DMS53 (cell line): Measurements from ENCODE around the gene PLOD2.
A peak's percentile ranks its signal among the peaks of the same experiment; 100 is the strongest.

ENCODE experiments used
- DNase-seq: peaks from one replicate; lab custom pipeline; 2025; lab: John Stamatoyannopoulos, UW

The PLOD2 gene

GRCh38 chr3:146166415-146166821, 5.4 kb upstream of the PLOD2 start:
- DNase-seq: no peak

- no peak for DNase-seq
Measured at GRCh38 chr3:146165877-146166276, 4.9 kb upstream of the PLOD2 start.

GRCh38 chr3:146164971-146165769, 4.2 kb upstream of the PLOD2 start:
- DNase-seq: peak; percentile 6

GRCh38 chr3:146164506-146164905, 3.5 kb upstream of the PLOD2 start:
- DNase-seq: no peak

GRCh38 chr3:146164071-146164470, 3.1 kb upstream of the PLOD2 start:
- DNase-seq: no peak

GRCh38 chr3:146163584-146163983, 2.6 kb upstream of the PLOD2 start:
- DNase-seq: peak; percentile 17

GRCh38 chr3:146162561-146162960, 1.6 kb upstream of the PLOD2 start:
- DNase-seq: no peak

GRCh38 chr3:146161663-146162002, 649 bp upstream of the PLOD2 start:
- DNase-seq: peak; percentile 60

- peak; percentile 78 for DNase-seq
Measured at GRCh38 chr3:146160321-146160963, 542 bp downstream of the PLOD2 start.

GRCh38 chr3:146159616-146160320, 1.2 kb downstream of the PLOD2 start:
- no peak for DNase-seq

- no peak for DNase-seq
Measured at GRCh38 chr3:146159037-146159436, 1.9 kb downstream of the PLOD2 start.

GRCh38 chr3:146157325-146158060, 3.5 kb downstream of the PLOD2 start:
- no peak for DNase-seq

GRCh38 chr3:146156666-146157314, 4.2 kb downstream of the PLOD2 start:
- no peak for DNase-seq

GRCh38 chr3:146156095-146156494, 4.9 kb downstream of the PLOD2 start:
- DNase-seq: no peak

GRCh38 chr3:146154995-146155394, 6.0 kb downstream of the PLOD2 start:
- no peak for DNase-seq

- DNase-seq: no peak
Measured at GRCh38 chr3:146154316-146154715, 6.7 kb downstream of the PLOD2 start.

GRCh38 chr3:146153429-146153828, 7.6 kb downstream of the PLOD2 start:
- DNase-seq: no peak

- DNase-seq: no peak
Measured at GRCh38 chr3:146152834-146153233, 8.2 kb downstream of the PLOD2 start.

GRCh38 chr3:146148468-146148931, 12.5 kb downstream of the PLOD2 start:
- no peak for DNase-seq

GRCh38 chr3:146145642-146146041, 15.3 kb downstream of the PLOD2 start:
- no peak for DNase-seq

GRCh38 chr3:146142757-146143156, 18.2 kb downstream of the PLOD2 start:
- no peak for DNase-seq
